Measurements from ENCODE around the gene PDE2A.

- TF ChIP-seq POLR2A (IDR thresholded peaks at IDR 0.05), result no peak
- TF ChIP-seq POLR2AphosphoS5 (IDR thresholded peaks at IDR 0.05), result no peak
- TF ChIP-seq, protein P1, sequence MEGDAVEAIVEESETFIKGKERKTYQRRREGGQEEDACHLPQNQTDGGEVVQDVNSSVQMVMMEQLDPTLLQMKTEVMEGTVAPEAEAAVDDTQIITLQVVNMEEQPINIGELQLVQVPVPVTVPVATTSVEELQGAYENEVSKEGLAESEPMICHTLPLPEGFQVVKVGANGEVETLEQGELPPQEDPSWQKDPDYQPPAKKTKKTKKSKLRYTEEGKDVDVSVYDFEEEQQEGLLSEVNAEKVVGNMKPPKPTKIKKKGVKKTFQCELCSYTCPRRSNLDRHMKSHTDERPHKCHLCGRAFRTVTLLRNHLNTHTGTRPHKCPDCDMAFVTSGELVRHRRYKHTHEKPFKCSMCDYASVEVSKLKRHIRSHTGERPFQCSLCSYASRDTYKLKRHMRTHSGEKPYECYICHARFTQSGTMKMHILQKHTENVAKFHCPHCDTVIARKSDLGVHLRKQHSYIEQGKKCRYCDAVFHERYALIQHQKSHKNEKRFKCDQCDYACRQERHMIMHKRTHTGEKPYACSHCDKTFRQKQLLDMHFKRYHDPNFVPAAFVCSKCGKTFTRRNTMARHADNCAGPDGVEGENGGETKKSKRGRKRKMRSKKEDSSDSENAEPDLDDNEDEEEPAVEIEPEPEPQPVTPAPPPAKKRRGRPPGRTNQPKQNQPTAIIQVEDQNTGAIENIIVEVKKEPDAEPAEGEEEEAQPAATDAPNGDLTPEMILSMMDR (IDR thresholded peaks at IDR 0.05), result no peak
Observed at GRCh38 chr11:72647882-72648281, 26.3 kb downstream of the PDE2A start.

Measured in breast epithelium (tissue), 3 donors.